Fibroblast of peridontal ligament (primary cell): Measurements from ENCODE around the gene MPP4.
A peak's percentile ranks its signal among the peaks of the same experiment; 100 is the strongest.
"Not testable (repeated sequence)": the region's sequence is repeated elsewhere in the genome, so short reads cannot be mapped to it uniquely, and the experiment has no call there.

Source experiments
- DNase-seq: peaks from one replicate; pipeline ENCODE4 v3.0.0-alpha.2; 2010; ENCODE audit errors: extremely low read depth

The MPP4 gene

GRCh38 chr2:201671205-201671604 is 27.2 kb downstream of the MPP4 start:
- DNase-seq = not testable (repeated sequence)

GRCh38 chr2:201669865-201670264 is 28.6 kb downstream of the MPP4 start:
- no peak for DNase-seq

DNA sequence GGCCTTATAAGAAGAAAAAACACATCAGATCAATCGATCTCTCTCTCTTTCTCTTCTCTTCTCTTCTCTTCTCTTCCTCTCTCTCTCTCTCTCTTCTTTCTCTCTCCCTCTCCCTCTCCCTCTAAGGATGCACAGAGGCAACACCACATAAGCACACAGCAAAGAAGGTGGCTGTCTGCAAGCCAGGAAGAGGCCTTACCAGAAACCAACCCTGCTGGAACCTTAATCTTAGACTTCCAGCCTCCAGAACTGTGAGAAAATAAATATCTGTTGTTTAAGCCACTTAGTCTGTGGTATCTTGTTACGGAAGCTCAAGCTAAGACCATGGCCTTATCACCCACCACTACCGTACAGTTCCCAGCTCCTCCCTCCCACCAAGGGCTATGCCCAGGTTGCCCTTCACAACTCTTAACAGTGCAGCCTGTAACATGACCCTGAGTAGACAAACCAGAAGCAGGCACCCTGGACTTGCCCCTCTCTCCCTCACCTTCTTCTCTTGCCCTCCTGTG is 30.0 kb downstream of the MPP4 start:
- no peak for DNase-seq

DNA sequence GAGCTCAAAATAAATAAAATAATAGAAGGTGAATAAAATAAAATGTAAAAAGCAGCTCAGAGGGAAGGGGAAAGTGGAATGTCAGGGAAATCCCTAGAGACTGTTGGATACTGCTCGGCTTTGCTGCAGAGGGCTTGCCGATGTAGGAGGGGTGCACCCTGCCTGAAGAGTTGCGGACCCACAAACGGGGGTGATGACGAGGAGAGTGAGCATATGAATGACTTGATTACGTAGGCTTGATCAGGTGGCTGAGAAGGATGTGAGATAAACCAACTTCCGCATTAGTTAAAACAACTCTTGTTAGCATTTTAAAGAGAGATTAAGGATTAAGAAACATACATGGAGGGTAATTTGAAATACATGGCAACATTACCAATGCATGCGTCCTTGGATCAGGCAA is 34.1 kb downstream of the MPP4 start:
- no peak for DNase-seq

DNA sequence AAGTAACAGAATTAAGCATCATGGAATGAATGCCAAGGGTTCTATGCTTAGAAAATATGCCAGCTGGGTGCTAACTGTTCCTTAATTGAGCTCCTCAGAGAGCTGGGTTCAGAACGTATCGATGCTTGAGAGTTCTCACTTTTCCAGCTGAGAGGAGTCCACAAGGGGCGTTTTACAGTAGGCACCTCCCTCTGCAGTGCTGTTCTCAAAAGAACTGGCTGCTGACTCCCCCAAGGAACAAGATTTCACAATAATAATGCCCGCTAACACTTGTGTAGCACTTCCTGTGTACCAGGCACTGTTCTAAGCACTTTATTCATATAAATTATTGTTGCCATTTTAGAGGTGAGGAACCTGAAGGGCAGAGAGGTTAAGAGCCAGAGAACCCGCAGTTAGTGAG is 37.1 kb downstream of the MPP4 start:
- no peak for DNase-seq

DNA sequence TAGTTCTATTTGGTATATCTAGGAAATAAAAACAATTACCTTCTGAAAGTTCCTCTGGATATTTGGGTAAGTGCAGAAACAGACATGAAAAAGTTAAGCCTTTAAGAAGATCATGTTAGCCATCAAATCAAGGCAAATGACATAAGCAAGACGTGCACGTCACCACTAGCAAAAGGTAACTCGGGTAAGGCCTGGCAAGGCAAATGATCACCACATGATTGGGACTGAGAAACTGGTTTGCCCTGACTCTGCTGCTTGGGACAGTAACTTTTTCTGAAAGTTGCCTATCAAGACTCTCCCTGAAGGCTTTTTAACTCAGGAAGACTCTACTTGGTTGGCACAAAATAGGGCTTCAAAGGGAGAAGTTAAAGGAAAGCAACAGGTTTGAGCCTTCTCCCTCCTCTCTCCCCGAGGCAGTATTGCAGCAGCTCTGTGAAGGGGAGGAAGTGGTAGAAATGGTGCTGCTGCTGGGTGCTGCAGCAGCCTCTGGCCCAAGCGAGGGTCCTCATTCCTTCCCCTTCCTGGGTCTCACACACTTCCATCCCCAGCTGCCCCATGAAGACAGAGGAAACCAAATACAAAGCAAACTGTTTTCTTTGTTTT is 38.0 kb downstream of the MPP4 start:
- DNase-seq = no peak

DNA sequence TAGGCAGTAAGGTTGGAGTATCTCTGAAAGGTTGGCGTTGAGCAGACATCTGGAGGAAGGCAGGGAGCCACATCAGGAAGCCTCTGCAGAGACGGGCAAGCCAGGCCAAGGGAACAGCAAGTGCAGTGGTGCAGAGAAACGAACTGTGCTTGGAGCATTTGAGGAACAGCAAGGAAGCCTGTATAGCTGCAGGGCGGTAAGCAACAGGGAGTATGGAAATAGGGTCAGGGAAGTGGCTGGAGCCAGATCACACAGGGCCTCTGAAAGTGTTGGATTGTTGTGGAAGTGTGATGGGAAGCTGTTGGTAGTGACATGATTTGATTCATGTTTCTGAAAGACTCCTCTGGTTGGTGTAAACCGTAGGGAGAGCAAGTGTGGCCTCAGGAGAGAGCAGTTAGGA is 41.7 kb downstream of the MPP4 start:
- DNase-seq = no peak

DNA sequence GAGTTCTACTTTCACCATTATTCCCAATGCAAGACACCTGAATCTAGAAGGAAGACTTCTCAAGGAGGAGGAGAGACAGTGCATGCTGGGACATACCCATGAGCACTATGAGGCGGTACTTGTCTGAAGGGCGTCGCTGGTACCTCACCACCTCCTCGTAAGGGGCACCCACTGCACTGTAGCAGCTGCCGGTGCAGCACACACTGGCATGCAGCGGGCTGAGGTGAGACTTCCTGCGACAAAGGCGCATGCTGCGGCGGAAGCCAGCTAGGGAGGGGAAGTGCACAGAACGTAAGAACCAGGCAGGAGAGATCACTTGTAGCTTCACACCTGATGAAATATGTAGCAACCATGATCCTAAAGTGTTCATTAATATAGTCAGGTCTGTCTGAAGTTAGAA is 42.3 kb downstream of the MPP4 start:
- DNase-seq = no peak

- peak; percentile 94 for DNase-seq
Observed at GRCh38 chr2:201654616-201655384, 43.6 kb downstream of the MPP4 start.

DNA sequence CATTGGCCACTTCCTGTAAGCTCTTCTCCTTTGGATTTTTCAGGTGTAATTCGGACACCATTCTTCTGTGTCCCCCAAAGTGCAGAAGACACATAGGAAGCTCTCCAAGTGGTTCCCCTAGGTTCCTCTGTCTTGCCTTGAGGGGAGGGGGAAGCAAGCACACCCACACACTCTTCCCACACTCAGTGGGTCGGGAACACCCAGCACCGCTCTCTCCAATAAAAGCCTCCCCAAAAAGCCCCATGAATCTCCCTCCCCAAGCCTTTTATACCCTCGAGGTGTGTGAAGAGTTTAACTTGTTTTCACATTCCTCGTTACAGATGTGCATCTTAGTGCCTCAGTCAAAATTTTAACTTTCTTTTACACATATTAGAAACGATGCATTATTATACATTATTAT is 45.2 kb downstream of the MPP4 start:
- no peak for DNase-seq

DNA sequence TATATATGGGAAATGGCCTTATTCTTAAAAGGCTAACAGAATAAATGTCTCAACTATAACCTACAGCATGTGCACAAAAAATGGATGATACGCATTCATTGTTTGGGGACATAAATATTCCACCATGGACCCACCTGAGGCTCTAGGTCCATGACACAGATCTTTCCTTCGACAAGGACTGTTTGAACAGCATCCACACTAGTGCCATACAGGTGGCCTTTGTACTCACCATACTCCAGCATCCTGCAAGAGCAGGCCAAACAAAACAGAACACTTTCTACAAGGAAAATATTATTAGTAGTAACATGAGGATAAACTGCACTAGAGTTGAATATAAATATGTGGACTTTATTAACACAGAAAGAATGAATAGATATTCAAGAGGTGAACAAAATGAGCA is 49.0 kb downstream of the MPP4 start:
- DNase-seq = no peak

DNA sequence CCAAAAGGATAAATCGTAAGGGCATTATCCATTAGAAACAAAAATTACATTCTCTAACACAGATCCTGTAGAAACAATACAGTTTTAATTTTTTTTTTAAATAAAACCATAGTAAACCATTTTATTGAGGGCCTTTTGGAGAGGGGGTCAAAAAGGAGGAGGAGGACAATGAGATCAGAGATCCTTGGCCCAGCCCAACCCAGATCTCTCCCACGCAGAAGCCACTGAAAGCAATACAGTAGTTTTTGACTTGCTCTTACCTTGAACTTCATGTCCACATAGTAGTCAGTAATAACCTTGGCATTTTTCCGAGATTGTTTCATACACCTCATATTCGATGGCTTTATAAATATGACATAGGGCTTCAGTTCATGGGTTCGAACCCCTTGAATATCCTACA is 51.0 kb downstream of the MPP4 start:
- DNase-seq = no peak

GRCh38 chr2:201644001-201644400 is 54.4 kb downstream of the MPP4 start:
- peak; percentile 55 for DNase-seq

- peak; percentile 38 for DNase-seq
Observed at GRCh38 chr2:201643216-201643890, 55.1 kb downstream of the MPP4 start, which contains the start of gene TMEM237. TSS of gene TMEM237 (minus strand) at chr2:201643503. CDS start at chr2:201643400, 103 bp downstream.

- DNase-seq = no peak
Observed at GRCh38 chr2:201642579-201643215, 55.7 kb downstream of the MPP4 start.

DNA sequence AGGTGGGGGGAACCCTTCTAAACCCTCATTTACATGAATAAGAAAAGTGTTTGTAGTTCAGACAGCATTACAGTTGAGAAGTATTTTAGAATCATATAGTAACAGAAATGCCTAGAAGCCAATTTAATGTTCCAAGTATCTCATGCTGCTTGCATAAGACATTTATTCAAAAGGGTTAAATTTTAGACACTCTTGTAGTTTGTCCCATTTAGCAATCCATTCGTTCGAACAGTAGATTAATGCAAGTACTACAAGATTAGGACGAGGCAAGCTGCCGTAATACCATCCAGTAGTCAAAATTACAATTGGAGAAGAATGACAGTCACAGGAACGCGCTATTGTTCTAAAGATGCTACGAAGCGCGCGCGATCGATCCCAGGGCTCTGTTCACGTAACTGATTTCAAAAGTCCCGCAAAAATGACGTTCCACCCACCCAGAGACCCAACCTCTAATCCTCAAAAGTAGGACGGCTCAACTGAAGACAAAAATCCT is 56.3 kb downstream of the MPP4 start:
- peak; percentile 73 for DNase-seq

GRCh38 chr2:201639205-201639604 is 59.2 kb downstream of the MPP4 start:
- no peak for DNase-seq

GRCh38 chr2:201638326-201638725 is 60.1 kb downstream of the MPP4 start:
- no peak for DNase-seq

- DNase-seq = peak; percentile 54
Observed at GRCh38 chr2:201633661-201634249, 64.7 kb downstream of the MPP4 start.

GRCh38 chr2:201631041-201631440 is 67.4 kb downstream of the MPP4 start:
- no peak for DNase-seq

- no peak for DNase-seq
Observed at GRCh38 chr2:201630577-201630976, 67.9 kb downstream of the MPP4 start.

DNA sequence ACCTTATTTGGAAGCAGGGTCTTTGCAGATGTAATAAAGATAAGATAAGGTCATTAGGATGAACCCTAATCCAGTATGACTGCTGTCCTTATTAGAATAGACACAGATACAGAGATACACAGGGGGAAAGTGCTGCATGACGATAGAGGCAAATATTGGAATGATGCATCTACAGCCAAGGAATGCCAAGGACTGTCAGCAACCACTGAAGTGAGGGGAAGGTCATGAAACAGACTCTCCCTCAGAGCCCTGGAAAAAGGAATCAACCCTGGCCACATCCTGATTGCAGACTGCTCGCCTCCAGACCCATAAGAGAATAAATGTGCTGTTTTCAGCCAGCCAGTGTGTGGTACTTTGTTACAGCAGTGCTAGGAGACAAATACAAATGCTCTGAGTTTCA is 69.9 kb downstream of the MPP4 start:
- peak; percentile 46 for DNase-seq
